DND-41 (cell line): ENCODE results near the gene BPIFB1.

Experiments
- ATAC-seq: fragments of 200-7000 bp; cut with Tn5 transposase; 3 replicates; pipeline ENCODE4 v1.9.1; 2021; ENCODE audit warnings: low read depth; ENCODE audit not compliant: insufficient read depth
- DNase-seq: peaks from one replicate; pipeline ENCODE4 v3.0.0-alpha.2; 2020
- H2AFZ ChIP-seq: 2 replicates; pipeline ENCODE4 v1.6.0; 2012; ENCODE audit warnings: low read depth, low read length
- H3K27ac ChIP-seq: 2 replicates; pipeline ENCODE4 v1.5.1; 2012; ENCODE audit warnings: low read length, inconsistent platforms
- H3K27me3 ChIP-seq: fragments of 200-600 bp; sonication (generic); 2 replicates; pipeline ENCODE4 v1.6.0; 2012; ENCODE audit warnings: low read length, mild to moderate bottlenecking, inconsistent platforms; ENCODE audit not compliant: insufficient read depth, poor library complexity
- H3K36me3 ChIP-seq: 2 replicates; pipeline ENCODE4 v1.5.1; 2012; ENCODE audit warnings: low read length, inconsistent platforms; ENCODE audit not compliant: insufficient read depth
- H3K4me1 ChIP-seq: 2 replicates; pipeline ENCODE4 v1.5.1; 2012; ENCODE audit warnings: mild to moderate bottlenecking, low read length; ENCODE audit not compliant: insufficient read depth
- H3K4me2 ChIP-seq: 2 replicates; pipeline ENCODE4 v1.6.0; 2012; ENCODE audit warnings: mild to moderate bottlenecking, moderate library complexity, low read length, inconsistent platforms; ENCODE audit not compliant: insufficient read depth
- H3K4me3 ChIP-seq, 2 experiments: fragments of 200-600 bp in 1 of 2; shearing (Covaris generic) in 1 of 2; 2 replicates each; pipeline ENCODE4 v1.5.1; 2012 to 2016; ENCODE audit warnings: inconsistent platforms in 2 of 2, low read length in 2 of 2, mild to moderate bottlenecking in 2 of 2, low read depth in 1 of 2, moderate library complexity in 1 of 2
- H3K79me2 ChIP-seq: 2 replicates; pipeline ENCODE4 v1.6.0; 2012; ENCODE audit warnings: low read length, inconsistent platforms; ENCODE audit not compliant: insufficient read depth
- H3K9ac ChIP-seq: 2 replicates; pipeline ENCODE4 v1.6.0; 2012; ENCODE audit warnings: low read depth, mild to moderate bottlenecking, inconsistent platforms, low read length, moderate library complexity
- H3K9me3 ChIP-seq: 2 replicates; pipeline ENCODE4 v1.5.1; 2012; ENCODE audit warnings: low read length, moderate library complexity, mild to moderate bottlenecking, inconsistent platforms; ENCODE audit not compliant: insufficient read depth, severe bottlenecking
- H4K20me1 ChIP-seq: 2 replicates; pipeline ENCODE4 v1.6.0; 2012; ENCODE audit warnings: low read length; ENCODE audit not compliant: insufficient read depth
- EZH2 ChIP-seq: IDR thresholded peaks from 3 replicates; pipeline ENCODE4 v1.6.1; 2012; ENCODE audit warnings: borderline replicate concordance, low read depth, mild to moderate bottlenecking, moderate library complexity, low read length, inconsistent platforms; ENCODE audit not compliant: severe bottlenecking
- TF ChIP-seq, protein P1 (sequence below): IDR thresholded peaks from 2 replicates; pipeline ENCODE4 v1.5.1; 2012; ENCODE audit warnings: borderline replicate concordance, low read length, moderate library complexity, mild to moderate bottlenecking; ENCODE audit not compliant: poor library complexity, severe bottlenecking; ENCODE audit errors: extremely low read depth

BPIFB1 gene

DNA sequence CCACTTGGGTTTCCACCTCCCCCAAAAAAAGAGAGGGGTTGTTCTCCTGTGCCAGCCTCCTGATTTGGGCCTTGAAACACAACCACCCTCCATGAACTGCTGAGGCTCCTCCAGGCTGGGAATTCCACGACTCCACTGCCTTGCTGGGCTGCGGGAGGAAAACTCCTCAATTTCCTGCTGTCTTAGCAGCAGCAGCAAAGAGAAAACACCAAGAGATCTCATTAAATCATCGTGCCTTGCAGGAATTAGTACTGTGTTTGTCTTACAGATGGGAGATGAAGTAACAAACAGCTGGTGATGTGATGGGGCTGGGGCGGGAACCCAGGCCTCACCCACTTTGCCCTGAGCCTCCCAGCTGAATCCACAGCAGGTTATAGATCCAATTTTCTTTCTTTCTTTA is 29.0 kb downstream of the BPIFB1 start:
- Histone ChIP-seq H3K27ac (no peak overlapping the region), H3K36me3 (no peaks in the 10 kb centered on the region), H3K4me2 (no peak overlapping the region), H3K4me3 (no peak overlapping the region), H3K27me3 (no peaks in the 10 kb centered on the region), H2AFZ (no peak overlapping the region), H4K20me1 (no peaks in the 10 kb centered on the region; the same call in 1 of the 2 replicates), H3K79me2 (no peaks in the 10 kb centered on the region), H3K9ac (no peak overlapping the region), H3K9me3 (no peaks in the 10 kb centered on the region), H3K4me1 (0 out of 2 replicates have a peak, but pooled peaks cover 3% of the 10 kb centered on the region)
- DNase-seq (no peak), ATAC-seq (no peak)
- TF ChIP-seq EZH2, result no peak

DNA sequence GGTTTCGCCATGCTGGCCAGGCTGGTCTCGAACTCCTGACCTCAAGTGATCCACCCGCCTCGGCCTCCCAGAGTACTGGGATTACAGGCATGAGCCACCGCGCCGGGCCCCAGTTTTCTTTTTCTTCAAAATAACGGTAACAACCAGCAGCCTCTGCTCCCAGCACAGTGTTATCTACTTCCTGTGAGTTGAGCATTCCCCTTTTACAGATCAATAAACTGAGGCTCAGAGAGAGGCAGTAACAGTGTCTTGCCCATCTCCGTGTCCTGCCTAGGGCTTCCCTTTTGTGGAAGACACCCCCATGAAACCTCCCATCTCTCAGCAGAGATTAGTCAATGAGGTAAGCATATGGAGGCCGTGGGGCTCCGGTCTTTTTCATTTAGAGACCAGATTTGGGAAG is 29.6 kb downstream of the BPIFB1 start:
- Histone ChIP-seq H3K4me3 (no peak overlapping the region), H3K79me2 (no peaks in the 10 kb centered on the region), H3K9me3 (no peaks in the 10 kb centered on the region), H3K27me3 (no peaks in the 10 kb centered on the region), H3K4me2 (no peak overlapping the region), H3K27ac (no peak overlapping the region), H3K36me3 (no peaks in the 10 kb centered on the region), H3K9ac (no peak overlapping the region), H4K20me1 (no peaks in the 10 kb centered on the region; the same call in 1 of the 2 replicates), H2AFZ (no peak overlapping the region), H3K4me1 (0 out of 2 replicates have a peak, but pooled peaks cover 3% of the 10 kb centered on the region)
- no peak for TF ChIP-seq EZH2
- TF ChIP-seq, protein P1, sequence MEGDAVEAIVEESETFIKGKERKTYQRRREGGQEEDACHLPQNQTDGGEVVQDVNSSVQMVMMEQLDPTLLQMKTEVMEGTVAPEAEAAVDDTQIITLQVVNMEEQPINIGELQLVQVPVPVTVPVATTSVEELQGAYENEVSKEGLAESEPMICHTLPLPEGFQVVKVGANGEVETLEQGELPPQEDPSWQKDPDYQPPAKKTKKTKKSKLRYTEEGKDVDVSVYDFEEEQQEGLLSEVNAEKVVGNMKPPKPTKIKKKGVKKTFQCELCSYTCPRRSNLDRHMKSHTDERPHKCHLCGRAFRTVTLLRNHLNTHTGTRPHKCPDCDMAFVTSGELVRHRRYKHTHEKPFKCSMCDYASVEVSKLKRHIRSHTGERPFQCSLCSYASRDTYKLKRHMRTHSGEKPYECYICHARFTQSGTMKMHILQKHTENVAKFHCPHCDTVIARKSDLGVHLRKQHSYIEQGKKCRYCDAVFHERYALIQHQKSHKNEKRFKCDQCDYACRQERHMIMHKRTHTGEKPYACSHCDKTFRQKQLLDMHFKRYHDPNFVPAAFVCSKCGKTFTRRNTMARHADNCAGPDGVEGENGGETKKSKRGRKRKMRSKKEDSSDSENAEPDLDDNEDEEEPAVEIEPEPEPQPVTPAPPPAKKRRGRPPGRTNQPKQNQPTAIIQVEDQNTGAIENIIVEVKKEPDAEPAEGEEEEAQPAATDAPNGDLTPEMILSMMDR, result no peak
- ATAC-seq (no peak), DNase-seq (no peak)

DNA sequence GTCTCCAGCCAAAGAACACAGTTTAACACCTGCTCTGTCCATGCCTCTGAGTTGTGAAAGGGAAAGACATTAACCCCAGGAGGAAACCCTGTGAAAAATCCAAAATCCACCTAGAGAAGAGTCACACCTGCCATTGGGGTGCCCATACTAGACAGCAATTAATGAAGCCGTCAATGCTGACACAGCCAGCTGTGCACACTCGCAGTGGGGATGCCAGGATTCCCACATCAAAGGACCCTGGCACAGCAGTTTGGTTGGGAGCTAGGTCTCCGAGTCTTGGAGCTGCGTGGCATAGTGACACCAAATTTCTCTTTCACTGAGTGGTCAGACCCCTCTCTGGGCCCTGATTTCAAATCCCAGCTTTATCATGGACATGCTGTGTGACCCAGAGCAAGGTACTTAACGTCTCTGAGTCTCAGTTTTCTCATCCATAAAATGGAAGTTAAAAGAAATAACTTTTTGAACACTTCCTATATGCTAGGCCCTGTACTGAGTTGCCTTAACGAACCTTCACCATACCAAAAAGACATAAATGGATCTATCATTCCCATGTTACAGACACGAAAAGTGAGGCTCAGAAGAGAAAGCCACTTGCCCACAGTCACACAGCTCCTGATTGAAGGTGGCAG is 30.8 kb downstream of the BPIFB1 start:
- Histone ChIP-seq H4K20me1 (no peaks in the 10 kb centered on the region; the same call in 1 of the 2 replicates), H3K9ac (no peak overlapping the region), H3K79me2 (no peaks in the 10 kb centered on the region), H3K27ac (no peak overlapping the region), H2AFZ (no peak overlapping the region), H3K36me3 (no peaks in the 10 kb centered on the region), H3K4me3 (no peak overlapping the region), H3K4me2 (no peak overlapping the region), H3K27me3 (no peaks in the 10 kb centered on the region), H3K4me1 (0 out of 2 replicates have a peak, but pooled peaks cover 3% of the 10 kb centered on the region), H3K9me3 (no peaks in the 10 kb centered on the region)
- ATAC-seq, result peak; percentile 77
- no peak for TF ChIP-seq EZH2
- DNase-seq, result peak; percentile 52

DNA sequence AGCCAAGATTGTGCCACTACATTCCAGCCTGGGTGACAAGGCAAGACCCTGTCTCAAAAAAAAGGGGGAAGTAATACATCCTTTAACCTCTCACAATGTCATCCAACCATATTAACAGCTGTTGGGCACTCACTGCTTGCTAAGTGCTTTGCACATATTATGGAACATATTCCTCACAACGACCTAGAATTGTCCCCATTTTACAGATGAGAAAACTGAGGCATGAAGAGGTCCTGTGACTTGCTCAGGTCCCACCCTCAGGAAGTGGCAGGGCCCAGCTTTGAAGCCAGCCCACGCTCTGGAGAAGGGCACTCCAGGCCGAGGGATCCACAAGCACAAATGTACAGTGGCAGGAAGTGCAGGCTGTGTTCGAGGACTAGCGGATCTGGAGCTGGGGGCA is 33.3 kb downstream of the BPIFB1 start:
- no peaks in the 10 kb centered on the region for H3K9me3 ChIP-seq
- TF ChIP-seq, protein P1, result no peak
- no peak for TF ChIP-seq EZH2
- H3K4me2 ChIP-seq, result no peak overlapping the region
- H3K27me3 ChIP-seq, result peaks cover 3% of the 10 kb centered on the region
- no peaks in the 10 kb centered on the region for H4K20me1 ChIP-seq
- no peak overlapping the region for H3K9ac ChIP-seq
- H3K4me3 ChIP-seq, result no peak overlapping the region
- H3K4me1 ChIP-seq, result 0 out of 2 replicates have a peak, but pooled peaks cover 3% of the 10 kb centered on the region
- H3K79me2 ChIP-seq, result no peaks in the 10 kb centered on the region
- no peaks in the 10 kb centered on the region for H3K36me3 ChIP-seq
- no peak overlapping the region for H3K27ac ChIP-seq
- DNase-seq (no peak), ATAC-seq (no peak)
- no peak overlapping the region for H2AFZ ChIP-seq
